ENCODE data around the gene BMPR1B.
A peak's percentile ranks its signal among the peaks of the same experiment; 100 is the strongest.

BMPR1B gene

GRCh38 chr4:94936854-94937253, 179.1 kb downstream of the BMPR1B start:
- TF ChIP-seq CTCF (conservative IDR thresholded peaks at IDR 0.05; ENCODE audit: low read depth, low read length), result no peak
- no peak overlapping the region for H3K4me3 ChIP-seq (ENCODE audit: low read depth, low read length)
- no peak for DNase-seq (ENCODE audit: low read depth)

- no peak overlapping the region for H3K4me3 ChIP-seq (ENCODE audit: low read depth, low read length)
- peak; percentile 54 for DNase-seq (ENCODE audit: low read depth)
- TF ChIP-seq CTCF (conservative IDR thresholded peaks at IDR 0.05; ENCODE audit: low read depth, low read length), result no peak
Measured at GRCh38 chr4:94939791-94940519, 182.2 kb downstream of the BMPR1B start.

GRCh38 chr4:94940520-94940908, 182.8 kb downstream of the BMPR1B start:
- DNase-seq (ENCODE audit: low read depth), result no peak
- TF ChIP-seq CTCF (conservative IDR thresholded peaks at IDR 0.05; ENCODE audit: low read depth, low read length), result no peak
- H3K4me3 ChIP-seq (ENCODE audit: low read depth, low read length), result no peak overlapping the region

DNA sequence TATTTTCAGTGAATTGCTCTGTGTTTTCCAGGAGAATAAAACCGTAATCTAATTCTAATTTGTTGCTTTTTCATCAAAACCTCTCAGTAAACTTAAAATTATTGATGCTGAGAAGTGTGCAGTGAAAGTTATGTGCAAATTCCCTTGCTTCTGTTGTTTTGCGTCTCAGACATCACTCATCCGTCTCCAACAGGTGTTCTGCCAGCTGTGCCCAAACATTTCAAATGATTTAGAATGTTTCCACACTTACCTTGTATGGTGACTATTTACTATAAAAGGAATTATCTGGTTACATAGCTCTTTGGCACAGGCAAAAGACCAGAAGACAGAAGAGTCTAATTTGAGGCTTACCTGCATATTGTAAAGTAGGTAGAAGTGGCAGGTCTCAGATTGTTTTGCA, 184.0 kb downstream of the BMPR1B start:
- TF ChIP-seq CTCF (conservative IDR thresholded peaks at IDR 0.05; ENCODE audit: low read depth, low read length), result no peak
- DNase-seq (ENCODE audit: low read depth), result no peak

DNA sequence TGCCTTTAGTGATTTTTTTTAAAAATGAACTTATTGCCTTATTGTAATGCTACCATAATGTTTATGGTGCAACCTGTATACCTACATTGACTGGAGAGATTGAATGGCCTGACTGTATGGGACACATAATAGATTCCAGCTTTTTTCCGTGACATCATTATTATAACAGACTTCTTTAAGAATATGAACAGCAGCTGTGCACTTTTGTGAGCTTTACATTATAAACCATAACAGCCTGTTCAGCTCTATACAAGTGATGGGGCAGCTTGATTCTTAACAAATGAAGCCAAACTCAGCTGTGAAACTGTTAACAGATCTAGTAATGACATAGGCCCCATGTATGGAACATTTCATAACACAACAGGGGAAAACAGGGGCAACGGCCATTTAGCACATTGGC, 187.0 kb downstream of the BMPR1B start:
- DNase-seq (ENCODE audit: low read depth), result no peak
- H3K4me3 ChIP-seq (ENCODE audit: low read depth, low read length), result no peak overlapping the region
- no peak for TF ChIP-seq CTCF (conservative IDR thresholded peaks at IDR 0.05; ENCODE audit: low read depth, low read length)

More for the DNA sequence above, 184.0 kb downstream of the BMPR1B start:
- H3K4me3 ChIP-seq (ENCODE audit: low read depth, low read length), result no peak overlapping the region

- H3K4me3 ChIP-seq (ENCODE audit: low read depth, low read length), result no peak overlapping the region
- TF ChIP-seq CTCF (conservative IDR thresholded peaks at IDR 0.05; ENCODE audit: low read depth, low read length), result no peak
- no peak for DNase-seq (ENCODE audit: low read depth)
Measured at GRCh38 chr4:94947681-94948108, 189.9 kb downstream of the BMPR1B start.

GRCh38 chr4:94954251-94954650, 196.5 kb downstream of the BMPR1B start:
- H3K4me3 ChIP-seq (ENCODE audit: low read depth, low read length), result no peak overlapping the region
- no peak for DNase-seq (ENCODE audit: low read depth)
- TF ChIP-seq CTCF (conservative IDR thresholded peaks at IDR 0.05; ENCODE audit: low read depth, low read length), result no peak

Measured in choroid plexus epithelial cell (primary cell).